Measurements from ENCODE around the gene CCDC187. TPM values are rescaled to one million over a fixed set of nuclear protein-coding genes. Genes with fewer than 3 reads are reported as not detected.

Gene CCDC187
- total RNA-seq, 1 experiment from 2014 or later: not detected

DNA sequence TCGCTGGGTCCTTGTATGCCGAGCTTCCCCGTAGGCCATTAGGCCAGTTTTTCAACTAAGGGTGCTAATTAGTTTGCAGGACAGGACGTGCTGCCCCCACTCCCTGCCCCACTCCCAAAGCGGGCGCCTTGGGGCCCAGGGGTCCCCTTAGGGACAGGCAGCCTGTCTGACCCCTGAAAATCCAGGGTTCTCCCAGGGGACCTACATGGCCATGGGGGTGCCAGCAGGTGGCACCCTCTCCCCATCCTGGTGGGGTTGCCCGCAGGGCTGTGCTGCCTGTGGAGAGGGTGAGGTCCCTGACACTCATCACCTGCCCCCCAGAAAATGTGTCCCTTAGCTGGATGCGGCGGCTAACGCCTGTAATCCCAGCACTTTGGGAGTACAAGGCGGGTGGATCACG lies 8.5 kb upstream of the CCDC187 start:
- no peak for DNase-seq (ENCODE audit: low read depth)

DNA sequence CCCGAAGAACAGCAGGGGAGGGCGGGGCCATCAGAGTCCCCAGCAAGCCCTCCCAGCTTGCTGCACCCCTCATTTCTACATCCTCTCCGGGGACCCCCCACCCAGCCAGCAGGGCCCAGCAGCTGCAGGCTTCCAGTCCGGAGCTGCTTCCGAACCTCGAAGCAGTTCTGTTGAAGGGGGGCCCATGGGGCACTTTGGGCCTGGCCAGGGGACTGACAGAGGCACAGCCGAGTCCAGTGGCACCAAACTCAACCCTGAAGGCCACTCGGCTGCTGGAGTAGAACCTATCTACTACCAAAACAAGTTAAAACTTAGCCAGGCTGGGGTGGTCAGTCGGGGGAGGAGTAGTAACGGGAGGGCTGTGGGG lies 8.1 kb upstream of the CCDC187 start:
- no peak for DNase-seq (ENCODE audit: low read depth)

DNA sequence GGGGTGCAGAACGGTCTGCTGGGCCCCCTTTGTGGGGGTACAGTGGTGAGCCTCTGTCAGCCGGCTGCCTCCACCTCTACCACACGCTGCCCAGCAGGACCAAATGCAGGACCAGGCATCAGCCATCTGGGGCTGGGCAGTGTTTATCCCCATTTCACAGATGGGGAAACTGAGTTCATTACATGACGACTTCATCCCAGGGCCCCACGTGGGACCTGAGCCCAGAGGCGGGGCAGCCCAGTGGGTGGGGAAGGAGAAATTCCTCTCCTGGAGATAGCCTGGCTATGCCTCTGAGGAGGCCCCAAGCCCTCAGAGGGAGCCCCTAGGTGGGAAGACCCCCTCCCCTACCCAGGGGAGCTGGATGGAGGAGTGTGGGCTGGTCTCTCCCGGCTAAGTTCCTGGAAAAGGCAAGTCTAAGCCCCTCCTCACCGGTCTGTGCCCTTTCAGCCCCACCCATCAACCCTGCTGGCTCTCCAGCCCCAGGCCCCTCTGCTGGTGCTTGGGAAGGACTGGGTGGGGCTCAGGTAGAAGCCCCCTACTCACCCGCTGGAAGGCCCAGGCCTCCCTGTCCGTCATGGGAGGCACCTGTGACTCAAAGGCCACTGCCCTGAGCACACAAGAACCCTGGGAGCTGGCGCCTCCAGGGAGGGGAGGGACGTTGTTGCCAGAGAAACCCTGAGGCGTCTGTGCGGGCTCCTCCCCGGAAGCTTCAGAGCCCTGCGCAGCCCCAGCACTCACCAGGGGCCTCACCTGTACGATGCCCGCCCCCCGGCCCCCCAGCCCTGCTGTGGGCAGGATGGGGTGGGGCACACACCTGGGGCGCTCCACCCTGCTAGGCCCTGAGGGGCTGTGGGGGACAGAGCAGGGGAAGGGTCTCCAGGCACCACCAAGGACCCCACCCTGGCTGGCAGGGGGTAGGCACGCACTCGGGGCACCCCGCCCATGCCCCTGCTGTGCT lies 7.4 kb upstream of the CCDC187 start:
- DNase-seq (ENCODE audit: low read depth): no peak

DNA sequence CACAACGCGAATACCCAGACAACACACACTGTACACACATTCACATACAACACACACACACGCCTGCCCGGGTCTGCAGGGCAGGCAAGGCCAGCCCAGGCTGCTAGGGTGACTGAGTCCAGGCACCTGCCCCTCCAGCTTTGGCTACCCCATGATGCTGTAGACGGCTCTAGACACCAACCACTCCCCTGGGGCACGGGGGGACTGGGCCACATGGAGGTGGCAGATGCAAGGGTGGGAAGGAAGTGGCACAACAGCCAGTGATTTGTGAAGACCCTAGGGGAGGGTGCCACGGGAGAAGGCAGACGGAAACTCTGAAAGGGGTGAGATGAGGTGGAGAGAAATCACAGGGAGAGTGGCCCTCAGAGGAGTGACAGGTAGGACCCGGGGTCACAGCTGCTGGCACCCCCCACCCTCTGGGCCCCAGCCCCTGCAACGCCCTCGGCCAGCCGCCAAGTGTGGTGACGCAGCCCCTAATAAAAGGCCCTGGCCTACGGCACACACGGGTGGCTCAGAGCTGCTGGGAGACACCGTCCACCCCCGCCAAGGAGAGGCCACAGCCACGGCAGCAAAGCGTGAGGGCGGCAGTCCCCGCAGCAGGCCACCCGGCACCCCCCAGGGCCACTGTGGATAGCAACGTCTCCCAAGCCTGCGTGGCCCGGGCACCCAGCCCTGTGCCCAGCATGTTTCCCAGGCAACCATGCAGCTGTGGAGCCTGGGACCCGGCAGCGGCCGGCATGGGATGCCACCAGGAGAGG lies 6.6 kb upstream of the CCDC187 start:
- no peak for DNase-seq (ENCODE audit: low read depth)

DNA sequence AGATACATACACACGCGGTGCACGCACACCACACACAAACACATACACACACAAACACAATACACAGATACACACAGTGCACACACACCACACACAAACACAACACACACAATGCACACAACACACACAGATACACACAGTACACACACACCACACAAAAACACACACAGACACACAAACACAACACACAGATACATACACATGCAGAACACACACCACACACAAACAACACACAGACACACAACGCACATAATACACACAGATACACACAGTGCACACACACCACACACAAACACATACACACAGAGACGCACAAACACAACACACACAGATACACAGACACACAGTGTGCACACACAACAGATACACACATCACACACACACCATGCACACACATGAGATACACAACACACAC lies 5.9 kb upstream of the CCDC187 start:
- no peak for DNase-seq (ENCODE audit: low read depth)

DNA sequence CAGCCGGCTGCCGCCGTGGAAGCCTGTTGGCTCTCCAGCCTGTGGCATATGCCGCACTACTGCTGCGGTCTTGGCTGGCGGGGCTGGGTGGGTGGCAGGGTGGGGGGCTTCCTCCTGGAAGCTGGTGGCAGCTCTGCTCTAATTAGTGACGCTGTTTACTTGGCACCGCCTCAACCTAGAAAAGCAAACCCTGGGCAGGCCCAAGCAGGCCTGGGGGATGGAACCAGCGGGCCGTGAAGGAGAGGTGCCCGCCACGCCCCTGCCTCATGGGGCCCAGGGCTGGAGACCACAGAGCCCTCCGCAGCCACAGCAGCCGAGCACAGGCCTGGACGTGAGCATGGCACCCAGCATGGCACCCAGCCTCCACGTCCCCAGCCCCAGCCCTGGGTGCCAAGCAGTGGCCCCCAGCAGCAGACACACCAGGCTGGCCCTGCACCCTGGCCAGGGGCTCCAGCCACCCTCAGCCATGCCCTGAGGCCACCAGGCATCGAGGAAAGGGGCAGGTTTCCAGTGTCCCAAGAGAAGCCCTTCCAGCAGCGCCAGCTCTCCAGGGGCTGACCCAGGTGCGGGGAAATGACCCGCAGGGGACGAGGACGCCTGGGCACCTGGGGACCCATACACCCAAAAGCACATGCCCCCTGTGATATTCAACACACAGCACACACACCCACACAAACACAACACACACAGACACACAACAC lies 5.4 kb upstream of the CCDC187 start:
- no peak for DNase-seq (ENCODE audit: low read depth)

DNA sequence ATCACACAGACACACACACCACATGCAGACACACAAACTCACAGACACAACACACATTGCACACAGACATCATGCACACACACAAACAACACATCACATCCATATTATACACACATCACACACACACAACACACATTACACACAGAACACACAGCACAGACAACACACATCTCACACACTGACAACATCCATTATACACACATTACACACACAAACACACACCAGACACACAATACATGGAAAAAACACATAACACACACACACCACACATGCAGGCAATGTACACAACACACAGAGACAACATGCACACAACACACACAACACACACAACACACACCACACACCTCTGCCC lies 4.8 kb upstream of the CCDC187 start:
- no peak for DNase-seq (ENCODE audit: low read depth)

DNA sequence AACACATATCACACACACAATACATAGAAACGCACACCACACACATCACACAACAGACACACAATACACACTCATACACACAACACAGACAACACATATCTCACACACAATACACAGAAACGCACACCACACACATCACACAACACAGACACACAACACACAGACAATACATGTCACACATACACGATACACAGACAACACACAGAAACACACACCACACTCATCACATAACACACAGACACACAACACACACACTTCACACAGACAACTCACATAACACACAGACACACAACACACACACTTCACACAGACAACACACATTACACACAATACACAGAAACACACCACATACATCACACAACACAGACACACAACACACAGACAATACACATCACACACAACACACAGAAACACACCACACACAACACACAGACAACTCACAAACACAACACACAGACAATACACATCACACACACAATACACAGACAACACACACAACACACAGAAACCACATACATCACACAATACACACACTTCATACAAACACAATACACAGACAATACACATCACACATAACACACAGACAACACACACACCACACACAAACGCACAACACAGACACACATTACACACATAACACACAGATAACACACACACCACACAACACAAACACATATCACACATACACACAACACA lies 4.3 kb upstream of the CCDC187 start:
- no peak for DNase-seq (ENCODE audit: low read depth)

DNA sequence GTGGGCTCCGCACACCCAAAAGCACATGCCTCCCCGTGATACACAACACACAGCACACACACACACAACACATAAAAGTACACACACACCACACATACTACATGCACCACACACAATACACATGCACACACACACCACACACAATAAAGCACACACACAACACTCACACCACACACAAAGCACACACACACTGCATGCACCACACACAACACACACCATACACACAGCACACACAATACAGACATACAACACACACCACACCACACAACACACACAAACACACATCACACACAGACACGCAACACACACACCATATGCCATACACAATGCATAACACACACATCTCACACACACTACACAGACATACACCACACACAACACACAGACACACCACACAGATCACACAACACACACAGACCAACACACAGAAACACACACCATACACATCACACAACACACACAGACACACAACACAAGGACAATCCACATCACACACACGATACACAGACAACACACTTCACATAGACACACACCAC lies 3.4 kb upstream of the CCDC187 start:
- no peak for DNase-seq (ENCODE audit: low read depth)

DNA sequence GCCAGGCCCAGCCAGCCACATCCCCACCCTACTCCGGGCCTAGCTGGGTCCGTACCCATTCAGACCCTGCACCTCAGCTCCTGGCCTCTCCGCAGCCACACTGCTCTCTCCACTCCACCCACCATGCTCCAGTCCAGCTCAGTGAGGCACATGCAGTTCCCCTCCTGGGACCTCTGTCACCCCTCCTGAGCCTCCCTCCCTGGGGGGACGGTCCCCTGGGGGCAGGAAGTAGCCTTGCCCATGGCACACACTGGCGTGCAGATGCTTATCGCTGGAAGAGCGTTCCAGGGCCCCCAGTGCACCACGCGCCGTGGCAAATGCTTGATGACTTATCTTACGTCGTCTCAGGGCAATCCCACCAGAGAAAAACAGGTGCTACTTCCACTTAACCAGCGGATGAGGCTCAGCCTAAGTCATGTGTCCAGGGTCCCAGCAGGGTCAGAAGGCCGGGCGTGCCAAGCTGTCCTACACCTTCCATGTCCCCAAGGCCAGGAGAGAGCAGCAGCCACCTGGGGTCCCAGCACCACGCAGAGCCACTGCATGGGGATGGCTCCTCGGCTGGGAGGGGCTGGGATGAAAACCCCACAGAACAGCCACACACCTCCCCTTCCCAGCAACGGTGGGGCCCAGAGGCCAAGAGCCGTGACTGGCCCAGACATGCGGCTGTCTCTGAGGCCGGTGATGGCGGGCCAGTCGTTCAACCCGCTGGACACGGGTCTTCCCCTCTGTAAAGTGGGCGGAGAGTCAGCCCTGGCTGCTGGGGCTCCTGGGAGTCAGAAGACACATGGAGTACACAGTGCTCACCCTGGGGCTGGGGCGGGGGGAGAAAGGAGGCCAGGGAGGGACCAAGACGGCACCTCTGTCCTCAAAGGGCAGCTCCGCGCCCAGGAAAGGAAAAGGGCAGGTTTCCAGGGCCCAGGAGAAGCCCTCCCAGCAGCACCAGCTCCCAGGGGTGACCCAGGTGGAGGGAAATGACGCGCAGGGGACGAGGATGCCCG lies 2.6 kb upstream of the CCDC187 start:
- DNase-seq (ENCODE audit: low read depth): no peak

DNA sequence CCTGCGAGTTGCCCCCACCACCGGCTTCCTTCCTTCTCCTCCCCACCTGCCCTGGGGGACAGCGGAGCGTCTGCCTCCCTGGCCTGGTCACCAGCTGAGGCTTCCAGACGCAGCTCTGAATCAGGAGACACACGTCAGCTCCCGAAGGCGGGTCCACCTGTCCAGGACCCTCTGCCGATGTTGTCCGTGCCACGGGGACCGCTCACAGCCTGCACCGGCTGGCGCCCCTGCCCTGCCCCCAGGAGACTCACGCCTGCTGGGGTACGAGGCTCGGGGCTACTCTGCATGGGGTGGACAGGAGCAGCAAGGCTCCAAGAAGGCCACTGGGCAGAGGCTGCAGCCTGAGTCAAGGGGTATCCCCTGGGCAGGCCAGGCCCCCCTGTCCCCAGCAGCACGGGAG lies 1.9 kb upstream of the CCDC187 start:
- no peak for DNase-seq (ENCODE audit: low read depth)

DNA sequence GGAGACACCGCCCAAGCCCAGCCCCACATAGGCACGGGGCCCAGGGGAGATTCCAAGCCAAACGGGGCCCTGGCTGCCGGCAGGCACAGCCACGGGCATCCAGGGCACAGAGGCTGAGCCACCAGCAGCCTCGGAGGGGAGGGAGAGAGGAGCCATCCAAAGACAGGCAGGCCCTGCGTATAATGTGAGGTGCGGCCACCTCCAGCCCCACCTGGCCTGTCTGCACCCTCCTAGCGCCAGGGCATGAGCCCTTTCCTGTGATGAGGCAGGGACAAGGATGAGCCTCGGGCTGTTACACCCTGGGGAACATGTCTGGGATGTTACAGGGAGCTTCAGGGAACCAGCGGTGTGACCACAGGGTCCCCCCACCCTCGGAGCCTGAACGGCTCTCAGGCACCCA lies 1.1 kb upstream of the CCDC187 start:
- DNase-seq (ENCODE audit: low read depth): no peak

DNA sequence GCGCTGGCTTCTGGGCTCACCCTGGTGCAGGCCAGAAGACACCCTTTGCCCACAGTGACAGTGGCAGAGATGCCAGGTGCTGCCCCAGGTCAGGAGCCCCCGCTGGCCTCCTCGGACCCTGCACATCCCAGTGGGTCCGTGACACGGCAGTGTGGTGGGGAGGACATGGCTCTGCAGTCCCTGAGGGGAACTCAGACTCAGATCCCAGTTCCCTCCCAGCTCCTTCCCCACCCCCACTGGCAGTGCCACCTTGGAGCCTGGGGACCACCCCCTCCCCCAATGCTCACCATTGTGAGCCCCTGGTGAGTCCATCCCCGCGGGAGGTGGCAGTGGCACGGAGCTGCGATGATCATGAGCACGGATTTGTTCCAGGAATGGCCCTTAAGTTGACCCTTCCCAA lies 562 bp upstream of the CCDC187 start:
- no peak for DNase-seq (ENCODE audit: low read depth)

DNA sequence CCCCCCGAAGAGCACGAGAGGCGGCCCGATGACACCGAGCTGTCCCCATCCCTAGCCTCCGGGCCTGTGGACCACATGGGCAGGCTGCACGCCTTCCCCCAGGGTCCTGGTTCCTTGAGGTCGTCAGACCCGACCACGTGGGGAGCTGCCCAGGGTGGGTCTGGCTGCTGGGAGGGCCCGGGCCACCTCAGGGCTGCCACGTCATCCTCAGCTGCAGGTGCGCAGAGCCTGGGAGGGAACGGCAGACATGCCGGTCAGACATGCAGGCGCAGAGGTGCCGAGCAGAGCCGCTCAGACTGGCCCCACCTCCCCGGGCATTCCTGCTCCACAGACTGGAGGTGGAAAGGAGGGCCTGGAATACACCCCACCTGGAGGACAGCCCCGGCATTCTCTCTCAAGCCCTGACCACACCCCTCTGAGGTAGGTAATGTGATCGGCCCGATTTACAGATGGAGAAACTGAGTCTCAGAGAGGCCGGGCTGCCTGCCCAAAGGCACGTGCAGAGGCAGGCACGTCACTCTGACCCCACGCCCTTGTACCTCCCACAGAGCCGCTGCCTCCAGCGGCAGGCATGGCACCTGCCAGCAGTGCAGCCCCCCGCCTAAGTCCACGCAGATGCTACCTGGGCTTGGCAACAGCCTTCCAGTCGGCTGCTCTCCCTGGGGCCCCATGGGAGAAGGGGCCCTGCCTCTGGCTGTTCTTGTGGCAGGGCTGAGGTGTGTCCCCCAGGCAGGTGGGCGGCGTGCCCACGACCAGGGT lies 649 bp downstream of the CCDC187 start:
- no peak for DNase-seq (ENCODE audit: low read depth)

DNA sequence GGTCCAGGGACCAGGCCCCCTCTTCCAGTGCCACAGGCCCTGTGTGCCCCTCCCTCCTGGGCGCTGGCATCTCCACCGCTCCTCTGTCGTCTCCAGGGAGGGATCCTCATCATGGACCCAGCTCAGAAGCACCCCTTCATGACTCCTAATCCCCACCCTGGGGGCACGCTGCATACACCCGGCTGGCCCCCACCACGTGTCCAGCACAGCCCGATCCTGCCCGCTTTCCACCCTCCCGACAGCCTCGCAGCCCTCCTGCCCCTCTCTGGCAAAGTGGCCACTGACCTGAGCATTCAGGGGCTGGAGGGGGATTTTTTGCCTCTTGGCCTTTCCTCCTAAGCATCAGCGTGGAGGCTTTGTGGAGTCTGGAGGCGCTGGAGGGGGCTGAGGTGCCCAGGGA lies 1.4 kb downstream of the CCDC187 start:
- DNase-seq (ENCODE audit: low read depth): no peak

DNA sequence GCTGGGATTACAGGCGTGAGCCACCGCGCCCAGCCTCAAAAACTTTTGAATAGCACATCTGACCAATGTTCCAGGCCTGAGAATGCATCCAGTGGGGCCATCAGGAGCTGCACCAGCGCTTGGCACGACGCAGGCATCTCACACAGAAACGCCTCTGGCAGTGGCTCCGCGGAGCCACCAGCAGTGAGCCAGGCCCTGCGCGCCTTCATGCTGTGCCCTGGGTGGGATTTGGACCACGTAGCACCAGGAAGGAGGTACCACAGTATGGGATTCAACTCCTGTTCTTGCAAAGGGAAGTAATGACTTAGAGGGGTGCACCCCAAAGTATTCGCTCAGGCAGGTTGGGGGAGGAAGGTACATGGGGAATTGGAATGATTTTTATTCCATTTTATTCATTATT lies 3.0 kb downstream of the CCDC187 start:
- no peak for DNase-seq (ENCODE audit: low read depth)

DNA sequence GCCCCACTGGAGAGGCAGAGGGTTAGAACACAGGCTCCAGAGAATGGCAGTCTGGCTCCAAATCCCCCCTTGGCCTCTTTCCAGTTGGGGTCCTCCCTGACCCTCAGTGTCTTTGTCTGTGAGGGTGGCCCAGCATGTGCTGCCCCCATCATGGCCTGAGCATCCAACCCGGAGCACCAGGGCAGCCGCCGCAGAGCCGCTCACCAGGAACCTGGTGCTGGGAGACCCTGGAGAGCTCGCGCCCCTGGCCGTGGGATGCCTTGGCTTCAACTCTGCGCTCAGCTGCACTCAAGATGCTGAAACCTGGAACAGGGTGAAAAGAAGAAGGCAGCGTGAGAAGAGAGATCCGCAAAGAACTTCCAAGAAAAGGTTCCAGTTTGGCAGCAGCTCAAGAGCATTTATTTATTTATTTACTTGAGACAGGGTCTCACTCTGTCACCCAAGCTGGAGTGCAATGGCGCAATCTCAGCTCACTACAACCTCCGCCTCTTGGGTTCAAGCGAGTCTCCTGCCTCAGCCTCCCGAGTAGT lies 3.8 kb downstream of the CCDC187 start:
- DNase-seq (ENCODE audit: low read depth): no peak

DNA sequence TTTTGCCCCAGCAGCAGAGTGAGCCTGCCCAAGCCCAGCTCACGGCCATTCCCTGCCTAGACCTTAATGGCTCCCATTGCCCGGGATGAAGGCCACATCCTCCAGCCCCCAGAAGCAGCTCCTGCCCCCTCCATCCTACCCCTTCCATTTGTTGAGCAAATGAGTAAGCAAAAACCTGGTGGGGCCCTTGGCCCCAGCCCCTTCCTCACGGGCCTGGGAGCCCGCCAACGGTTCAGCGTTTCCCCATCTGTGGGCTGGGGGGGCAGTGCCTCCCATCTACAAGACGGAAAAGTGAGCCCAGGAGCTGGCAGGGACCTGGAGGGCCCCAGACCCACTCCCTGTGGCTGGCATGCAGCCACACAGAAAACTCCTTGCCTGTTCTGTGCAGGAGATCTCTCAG lies 4.4 kb downstream of the CCDC187 start:
- no peak for DNase-seq (ENCODE audit: low read depth)

DNA sequence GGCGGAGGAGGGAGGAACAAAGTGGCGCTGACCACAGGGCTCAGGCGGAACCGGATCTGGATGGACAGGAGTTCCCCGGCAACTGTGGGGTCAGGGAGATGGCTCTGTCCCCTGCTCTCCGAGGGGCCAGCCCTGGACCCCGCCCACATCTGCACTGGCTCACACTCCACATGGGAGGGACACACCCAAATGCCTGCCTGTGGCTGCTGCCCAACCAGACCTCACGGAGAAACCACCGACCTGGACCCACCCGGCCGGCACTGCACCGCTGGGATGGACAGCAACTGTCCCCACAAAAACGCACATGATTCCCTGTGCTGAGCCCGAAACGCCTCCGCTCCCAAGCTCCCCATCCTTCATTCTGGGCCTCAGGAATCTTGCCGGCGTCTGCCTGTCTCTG lies 4.8 kb downstream of the CCDC187 start:
- no peak for DNase-seq (ENCODE audit: low read depth)

All from LHCN-M2 (cell line).